Loucy (cell line): ENCODE data around the gene RIPK4.

ENCODE experiments used
- H2AFZ ChIP-seq: fragments of 200-600 bp; sonication (generic); 2 replicates; pipeline ENCODE4 v1.6.0; 2016; ENCODE audit warnings: antibody characterized with exemption, mild to moderate bottlenecking, low read length, moderate library complexity
- H3F3A ChIP-seq: fragments of 200-600 bp; 2 replicates; pipeline ENCODE4 v1.6.0; 2016; ENCODE audit warnings: antibody characterized with exemption, low read depth, mild to moderate bottlenecking
- H3K27me3 ChIP-seq: fragments of 200-600 bp; sonication (generic); 2 replicates; pipeline ENCODE4 v1.6.1; 2014; ENCODE audit warnings: low read length, mild to moderate bottlenecking; ENCODE audit not compliant: insufficient read depth, poor library complexity, severe bottlenecking
- H3K36me3 ChIP-seq: fragments of 200-600 bp; sonication (generic); 2 replicates; pipeline ENCODE4 v1.6.1; 2016; ENCODE audit warnings: low read length; ENCODE audit not compliant: insufficient read depth
- H3K4me1 ChIP-seq: fragments of 200-600 bp; sonication (generic); 2 replicates; pipeline ENCODE4 v1.5.1; 2014; ENCODE audit warnings: low read length, mild to moderate bottlenecking; ENCODE audit not compliant: insufficient read depth, poor library complexity, severe bottlenecking
- H3K4me2 ChIP-seq: fragments of 200-600 bp; sonication (generic); 2 replicates; pipeline ENCODE4 v1.6.0; 2014; ENCODE audit warnings: antibody characterized with exemption, low read length, low read depth, mild to moderate bottlenecking; ENCODE audit not compliant: poor library complexity, severe bottlenecking
- H3K4me3 ChIP-seq: fragments of 200-600 bp; sonication (generic); 2 replicates; pipeline ENCODE4 v1.5.1; 2014; ENCODE audit warnings: low read length, mild to moderate bottlenecking, mixed read lengths; ENCODE audit not compliant: poor library complexity, severe bottlenecking
- H3K79me2 ChIP-seq: fragments of 200-600 bp; sonication (generic); 2 replicates; pipeline ENCODE4 v1.6.1; 2014; ENCODE audit warnings: low read length; ENCODE audit not compliant: insufficient read depth
- H3K9ac ChIP-seq: fragments of 200-600 bp; sonication (generic); 2 replicates; pipeline ENCODE4 v1.6.0; 2014; ENCODE audit warnings: mild to moderate bottlenecking, low read depth, low read length, moderate library complexity; ENCODE audit not compliant: poor library complexity, severe bottlenecking
- H3K9me2 ChIP-seq: fragments of 200-600 bp; sonication (generic); replicated peaks from 2 replicates; pipeline ENCODE4 v1.6.1; 2016; ENCODE audit warnings: low read depth, low read length, mixed read lengths
- H3K9me3 ChIP-seq: fragments of 200-600 bp; sonication (generic); 2 replicates; pipeline ENCODE4 v1.6.1; 2014; ENCODE audit warnings: mild to moderate bottlenecking, antibody characterized with exemption, low read length, low read depth; ENCODE audit not compliant: insufficient read depth
- H4K20me1 ChIP-seq: fragments of 200-600 bp; sonication (generic); 2 replicates; pipeline ENCODE4 v1.6.0; 2014; ENCODE audit warnings: antibody characterized with exemption, low read length, mild to moderate bottlenecking; ENCODE audit not compliant: insufficient read depth, poor library complexity, severe bottlenecking
- CTCF ChIP-seq: fragments of 200-600 bp; sonication (generic); conservative IDR thresholded peaks from 2 replicates; pipeline ENCODE4 v1.5.1; 2014; ENCODE audit warnings: mild to moderate bottlenecking, antibody characterized with exemption, low read length
- EZH2phosphoT487 ChIP-seq: fragments of 200-600 bp; IDR thresholded peaks from 2 replicates; pipeline ENCODE4 v1.6.1; 2018; ENCODE audit warnings: antibody characterized with exemption, mild to moderate bottlenecking, moderate library complexity, borderline replicate concordance

RIPK4 gene

GRCh38 chr21:41755934-41756773 lies 10.7 kb downstream of the RIPK4 start:
- H3K9me2 ChIP-seq, result no peaks in the 10 kb centered on the region
- H3K27me3 ChIP-seq, result no peaks in the 10 kb centered on the region
- no peaks in the 10 kb centered on the region for H3K36me3 ChIP-seq
- no peak overlapping the region for H3K4me3 ChIP-seq
- H3K79me2 ChIP-seq, result no peaks in the 10 kb centered on the region
- H2AFZ ChIP-seq, result no peak overlapping the region
- no peaks in the 10 kb centered on the region for H3F3A ChIP-seq
- TF ChIP-seq EZH2phosphoT487 (no peak), CTCF (no peak)
- H3K9me3 ChIP-seq, result no peaks in the 10 kb centered on the region
- H3K9ac ChIP-seq, result no peak overlapping the region
- peaks cover 11% of the 10 kb centered on the region for H3K4me1 ChIP-seq
- H4K20me1 ChIP-seq, result no peaks in the 10 kb centered on the region
- H3K4me2 ChIP-seq, result no peak overlapping the region

- Histone ChIP-seq H4K20me1 (no peaks in the 10 kb centered on the region), H3K27me3 (no peaks in the 10 kb centered on the region), H3F3A (no peaks in the 10 kb centered on the region), H3K9me3 (no peaks in the 10 kb centered on the region), H3K4me3 (no peak overlapping the region), H3K4me1 (peaks cover 11% of the 10 kb centered on the region), H3K9ac (no peak overlapping the region), H3K9me2 (no peaks in the 10 kb centered on the region), H3K36me3 (no peaks in the 10 kb centered on the region), H3K79me2 (no peaks in the 10 kb centered on the region), H3K4me2 (no peak overlapping the region), H2AFZ (no peak overlapping the region)
- TF ChIP-seq EZH2phosphoT487 (no peak), CTCF (no peak)
Observed at GRCh38 chr21:41755258-41755933, 11.5 kb downstream of the RIPK4 start.

GRCh38 chr21:41754479-41754891 lies 12.4 kb downstream of the RIPK4 start:
- peaks cover 11% of the 10 kb centered on the region for H3K4me1 ChIP-seq
- no peaks in the 10 kb centered on the region for H3K36me3 ChIP-seq
- no peak overlapping the region for H2AFZ ChIP-seq
- H3K9ac ChIP-seq, result no peak overlapping the region
- H3K9me2 ChIP-seq, result no peaks in the 10 kb centered on the region
- TF ChIP-seq EZH2phosphoT487 (no peak), CTCF (no peak)
- H3F3A ChIP-seq, result no peaks in the 10 kb centered on the region
- no peaks in the 10 kb centered on the region for H3K9me3 ChIP-seq
- no peak overlapping the region for H3K4me2 ChIP-seq
- no peaks in the 10 kb centered on the region for H4K20me1 ChIP-seq
- no peaks in the 10 kb centered on the region for H3K27me3 ChIP-seq
- no peaks in the 10 kb centered on the region for H3K79me2 ChIP-seq
- no peak overlapping the region for H3K4me3 ChIP-seq
